Measurements from ENCODE around the gene AREG. TPM values are rescaled to one million over a fixed set of nuclear protein-coding genes. Genes with fewer than 3 reads are reported as not detected.

Gene AREG
- total and polyA plus RNA-seq, 9 of the 15 experiments (the other 6 are each of a cell fraction or from before 2014, with no cell fraction given), result 1.4 to 7.7 (median 5.4) TPM

- in situ Hi-C loops (cut with MboI), result no loop called here
- no peak overlapping the region for H3K4me3 ChIP-seq
- no peak overlapping the region for H3K9ac ChIP-seq (ENCODE audit: insufficient read depth in 1 of 2, low read depth in 2 of 2, low read length in 2 of 2)
- no peaks in the 10 kb centered on the region for H3K79me2 ChIP-seq (ENCODE audit: control insufficient read depth, insufficient read depth, low read length)
- H3K4me1 ChIP-seq (replicated peaks in 1 of 2; ENCODE audit: control insufficient read depth in 2 of 2, insufficient read depth in 2 of 2, low read length in 2 of 2), result no peaks in the 10 kb centered on the region; a peak in 1 of 5 replicates
- no peak overlapping the region for H3K4me2 ChIP-seq (ENCODE audit: insufficient read depth, low read length)
- no TSS peak for BruUV-seq (replicated peaks)
- ChIA-PET POLR2A (interaction anchor here (0.6 to 1.5 kb wide), 4 partner anchors 8 to 35 kb away, joined by 3 to 5 read pairs (median 4); partner anchors contain the start of gene AREG), CTCF (ENCODE audit: low intra/inter-chr PET ratio) (no interaction called here)
- WGBS (ENCODE audit: insufficient coverage, low coverage, missing lambda C conversion rate), result 68% methylated on average over 2 of the region's 2 CpGs
- no peaks in the 10 kb centered on the region for H3K27me3 ChIP-seq (ENCODE audit: control insufficient read depth in 2 of 2, insufficient read depth in 2 of 2, low read length in 2 of 2)
- no peak overlapping the region for H2AFZ ChIP-seq (ENCODE audit: low read depth, low read length)
- DNase-seq (ENCODE audit: extremely low read depth in 1 of 4, low spot score in 3 of 4) (no peak), FAIRE-seq (no peak), ATAC-seq (no peak)
- H3K9me3 ChIP-seq (replicated peaks; ENCODE audit: control insufficient read depth, insufficient read depth, low read depth, low read length), result no peaks in the 10 kb centered on the region
- TF ChIP-seq ZSCAN29 (IDR thresholded peaks at IDR 0.05), result no peak
- TF ChIP-seq, protein P1, sequence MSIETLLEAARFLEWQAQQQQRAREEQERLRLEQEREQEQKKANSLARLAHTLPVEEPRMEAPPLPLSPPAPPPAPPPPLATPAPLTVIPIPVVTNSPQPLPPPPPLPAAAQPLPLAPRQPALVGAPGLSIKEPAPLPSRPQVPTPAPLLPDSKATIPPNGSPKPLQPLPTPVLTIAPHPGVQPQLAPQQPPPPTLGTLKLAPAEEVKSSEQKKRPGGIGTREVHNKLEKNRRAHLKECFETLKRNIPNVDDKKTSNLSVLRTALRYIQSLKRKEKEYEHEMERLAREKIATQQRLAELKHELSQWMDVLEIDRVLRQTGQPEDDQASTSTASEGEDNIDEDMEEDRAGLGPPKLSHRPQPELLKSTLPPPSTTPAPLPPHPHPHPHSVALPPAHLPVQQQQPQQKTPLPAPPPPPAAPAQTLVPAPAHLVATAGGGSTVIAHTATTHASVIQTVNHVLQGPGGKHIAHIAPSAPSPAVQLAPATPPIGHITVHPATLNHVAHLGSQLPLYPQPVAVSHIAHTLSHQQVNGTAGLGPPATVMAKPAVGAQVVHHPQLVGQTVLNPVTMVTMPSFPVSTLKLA (conservative IDR thresholded peaks at IDR 0.05), result no peak
- TF ChIP-seq NFIX (CRISPR knock-in tag; IDR thresholded peaks at IDR 0.05; ENCODE audit: low read depth), result no peak
- no peak for TF ChIP-seq SMAD4 (CRISPR knock-in tag; conservative IDR thresholded peaks at IDR 0.05)
- TF ChIP-seq NBN (IDR thresholded peaks at IDR 0.05; ENCODE audit: low read depth), result no peak
- no peak for TF ChIP-seq DIDO1 (tag; IDR thresholded peaks at IDR 0.05; ENCODE audit: low read depth)
- TF ChIP-seq SNRNP70 (optimal IDR thresholded peaks at IDR 0.05; ENCODE audit: low read depth, low read length), result no peak
- TF ChIP-seq LEF1 (IDR thresholded peaks at IDR 0.05), result no peak
- TF ChIP-seq KLF1 (tag; IDR thresholded peaks at IDR 0.05), result no peak
- no peak for TF ChIP-seq TOE1 (IDR thresholded peaks at IDR 0.05; ENCODE audit: borderline replicate concordance)
- TF ChIP-seq TOE1 (CRISPR knock-in tag; IDR thresholded peaks at IDR 0.05; ENCODE audit: borderline replicate concordance, low read depth), result no peak
- no peak overlapping the region for H3K27ac ChIP-seq (ENCODE audit: extremely low read depth, low read depth, low read length)
- H4K20me1 ChIP-seq (replicated peaks; ENCODE audit: control insufficient read depth, insufficient read depth, low read length), result no peaks in the 10 kb centered on the region
- intact Hi-C loops (cut with micrococcal nuclease), result no loop called here
- no peaks in the 10 kb centered on the region for H3K9me1 ChIP-seq (ENCODE audit: control insufficient read depth, insufficient read depth, low read length)
- no peaks in the 10 kb centered on the region for H3K36me3 ChIP-seq (ENCODE audit: control insufficient read depth, insufficient read depth, low read length)
Measured at GRCh38 chr4:74410272-74410671, 34.7 kb upstream of the AREG start.

Data from K562 (cell line).